ENCODE measurements around the gene FOXRED1. TPM values are rescaled to one million over a fixed set of nuclear protein-coding genes. Genes with fewer than 3 reads are reported as not detected.

The FOXRED1 gene
- total RNA-seq, 1 experiment from 2014 or later, result 67.5 TPM

GRCh38 chr11:126280595-126280994 is 11.6 kb downstream of the FOXRED1 start:
- Mint-ChIP-seq H3K9me3 (no peaks in the 10 kb centered on the region; a peak in 1 of 5 replicates), H3K4me3 (no peak overlapping the region; a peak in 1 of 5 replicates), H3K4me1 (peaks cover 14 to 16% of the 10 kb centered on the region in 2 experiments), H3K27me3 (ENCODE audit: low read depth) (peaks cover 14% of the 10 kb centered on the region), H3K36me3 (ENCODE audit: insufficient read depth in 1 of 3, low read depth in 3 of 3) (peaks cover 8 to 32% (median 19%) of the 10 kb centered on the region in 3 experiments), H3K27ac (no peak overlapping the region)
- TF ChIP-seq, protein P1, sequence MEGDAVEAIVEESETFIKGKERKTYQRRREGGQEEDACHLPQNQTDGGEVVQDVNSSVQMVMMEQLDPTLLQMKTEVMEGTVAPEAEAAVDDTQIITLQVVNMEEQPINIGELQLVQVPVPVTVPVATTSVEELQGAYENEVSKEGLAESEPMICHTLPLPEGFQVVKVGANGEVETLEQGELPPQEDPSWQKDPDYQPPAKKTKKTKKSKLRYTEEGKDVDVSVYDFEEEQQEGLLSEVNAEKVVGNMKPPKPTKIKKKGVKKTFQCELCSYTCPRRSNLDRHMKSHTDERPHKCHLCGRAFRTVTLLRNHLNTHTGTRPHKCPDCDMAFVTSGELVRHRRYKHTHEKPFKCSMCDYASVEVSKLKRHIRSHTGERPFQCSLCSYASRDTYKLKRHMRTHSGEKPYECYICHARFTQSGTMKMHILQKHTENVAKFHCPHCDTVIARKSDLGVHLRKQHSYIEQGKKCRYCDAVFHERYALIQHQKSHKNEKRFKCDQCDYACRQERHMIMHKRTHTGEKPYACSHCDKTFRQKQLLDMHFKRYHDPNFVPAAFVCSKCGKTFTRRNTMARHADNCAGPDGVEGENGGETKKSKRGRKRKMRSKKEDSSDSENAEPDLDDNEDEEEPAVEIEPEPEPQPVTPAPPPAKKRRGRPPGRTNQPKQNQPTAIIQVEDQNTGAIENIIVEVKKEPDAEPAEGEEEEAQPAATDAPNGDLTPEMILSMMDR (conservative IDR thresholded peaks at IDR 0.05), result no peak
- no peak overlapping the region for H3T11ph ChIP-seq (ENCODE audit: low read length)
- H3K27me3 ChIP-seq (ENCODE audit: insufficient read depth, low read length), result peaks cover 2% of the 10 kb centered on the region; the same call in 1 of the 2 replicates
- H3K27ac ChIP-seq (ENCODE audit: insufficient read length, low read depth, low read length), result no peak overlapping the region
- H3K4ac ChIP-seq (ENCODE audit: low read depth, low read length), result no peak overlapping the region
- H3K4me2 ChIP-seq (ENCODE audit: insufficient read depth, insufficient read length, low read length), result no peak overlapping the region
- no peak overlapping the region for H3K9ac ChIP-seq (ENCODE audit: extremely low read depth, insufficient read length, low read length)
- H2BK15ac ChIP-seq (ENCODE audit: low read depth, low read length), result no peak overlapping the region
- H4K5ac ChIP-seq (ENCODE audit: insufficient read length, low read depth, low read length), result no peak overlapping the region
- H3K56ac ChIP-seq (ENCODE audit: insufficient read length, low read depth, low read length), result no peak overlapping the region
- no CpG with 5 or more reads among the region's 5 CpGs for WGBS (ENCODE audit: extremely low coverage, insufficient read length, low lambda C conversion rate)
- no peak for DNase-seq
- no peak overlapping the region for H2BK12ac ChIP-seq (ENCODE audit: insufficient read length, low read depth, low read length)
- peaks cover 4% of the 10 kb centered on the region; the same call in 1 of the 2 replicates for H3K4me1 ChIP-seq (ENCODE audit: insufficient read depth, low read length)
- no peak overlapping the region for H3K14ac ChIP-seq (ENCODE audit: insufficient read depth, low read length)
- H3K9me3 ChIP-seq (ENCODE audit: control insufficient read depth, low read depth, low read length), result no peaks in the 10 kb centered on the region
- H4K20me1 ChIP-seq (ENCODE audit: control insufficient read depth, insufficient read depth, insufficient read length), result no peaks in the 10 kb centered on the region
- peaks cover 13% of the 10 kb centered on the region for H3K23me2 ChIP-seq (ENCODE audit: insufficient read length, low read depth, low read length, poor library complexity, severe bottlenecking)
- no peak overlapping the region for H2AK5ac ChIP-seq (ENCODE audit: insufficient read length, low read length)
- H4K91ac ChIP-seq (ENCODE audit: insufficient read length, low read depth, low read length), result no peak overlapping the region
- no peaks in the 10 kb centered on the region for H3K79me2 ChIP-seq (ENCODE audit: insufficient read depth, low read length)
- no peak overlapping the region for H2AFZ ChIP-seq (ENCODE audit: low read length)
- H2BK5ac ChIP-seq (ENCODE audit: insufficient read length, low read length), result no peak overlapping the region
- no peak overlapping the region for H2BK20ac ChIP-seq (ENCODE audit: low read depth, low read length, poor library complexity, severe bottlenecking)
- no peak overlapping the region for H3K23ac ChIP-seq (ENCODE audit: insufficient read length, low read depth, low read length)
- H2BK120ac ChIP-seq (ENCODE audit: low read depth, low read length, poor library complexity, severe bottlenecking), result no peak overlapping the region
- H4K8ac ChIP-seq (replicated peaks; ENCODE audit: insufficient read length, low read depth, low read length), result no peak overlapping the region
- no peaks in the 10 kb centered on the region for H3K79me1 ChIP-seq (ENCODE audit: insufficient read depth, low read depth, low read length, poor library complexity, severe bottlenecking)
- H3K18ac ChIP-seq (ENCODE audit: insufficient read length, low read depth, low read length), result no peak overlapping the region
